ENCODE data around the gene MTR. TPM values are rescaled to one million over a fixed set of nuclear protein-coding genes. Genes with fewer than 3 reads are reported as not detected.

MTR gene
- total and polyA plus RNA-seq, 4 donors: 2.5 to 19.0 (median 8.6) TPM

GRCh38 chr1:236945002-236945401 lies 149.9 kb downstream of the MTR start (continued):
- TF ChIP-seq HNF4G (IDR thresholded peaks at IDR 0.05): no peak

GRCh38 chr1:236947794-236948193 lies 152.7 kb downstream of the MTR start:
- Histone ChIP-seq H3K4me3 (ENCODE audit: low read depth in 1 of 3, low read length in 3 of 3) (no peak overlapping the region), H3K9ac (ENCODE audit: low read depth in 1 of 2, low read length in 2 of 2) (no peak overlapping the region), H3K4me1 (ENCODE audit: control insufficient read depth in 4 of 4, insufficient read depth in 4 of 4, low read length in 3 of 4) (no peaks in the 10 kb centered on the region), H3K27me3 (ENCODE audit: control insufficient read depth in 4 of 4, insufficient read depth in 4 of 4, low read length in 3 of 4) (no peaks in the 10 kb centered on the region), H3K27ac (ENCODE audit: low read depth in 1 of 2, low read length in 2 of 2) (no peak overlapping the region), H3K9me3 (ENCODE audit: control insufficient read depth in 4 of 4, low read length in 3 of 4) (no peaks in the 10 kb centered on the region), H3K36me3 (ENCODE audit: control insufficient read depth in 4 of 4, insufficient read depth in 3 of 4, low read depth in 1 of 4, low read length in 3 of 4) (no peaks in the 10 kb centered on the region)
- 62% methylated on average over 8 of the region's 8 CpGs for WGBS
- no peak for DNase-seq (ENCODE audit: low spot score)
- TF ChIP-seq ATF3 (IDR thresholded peaks at IDR 0.05) (no peak), MAX (IDR thresholded peaks at IDR 0.05) (no peak), TAF1 (conservative IDR thresholded peaks at IDR 0.05) (no peak), SP1 (IDR thresholded peaks at IDR 0.05) (no peak), REST (IDR thresholded peaks at IDR 0.05) (no peak), FOXA2 (IDR thresholded peaks at IDR 0.05) (no peak), RAD21 (IDR thresholded peaks at IDR 0.05) (no peak)

- H3K36me3 ChIP-seq (ENCODE audit: control insufficient read depth in 4 of 4, insufficient read depth in 3 of 4, low read depth in 1 of 4, low read length in 3 of 4): no peaks in the 10 kb centered on the region
- no peak overlapping the region for H3K4me3 ChIP-seq (ENCODE audit: low read depth in 1 of 3, low read length in 3 of 3)
- no peak overlapping the region for H3K27ac ChIP-seq (ENCODE audit: low read depth in 1 of 2, low read length in 2 of 2)
- no peak for DNase-seq (ENCODE audit: low spot score)
- no peaks in the 10 kb centered on the region for H3K27me3 ChIP-seq (ENCODE audit: control insufficient read depth in 4 of 4, insufficient read depth in 4 of 4, low read length in 3 of 4)
- no peak overlapping the region for H3K9ac ChIP-seq (ENCODE audit: low read depth in 1 of 2, low read length in 2 of 2)
- WGBS: 84% methylated on average over 4 of the region's 4 CpGs
- no peaks in the 10 kb centered on the region for H3K4me1 ChIP-seq (ENCODE audit: control insufficient read depth in 4 of 4, insufficient read depth in 4 of 4, low read length in 3 of 4)
- H3K9me3 ChIP-seq (ENCODE audit: control insufficient read depth in 4 of 4, low read length in 3 of 4): no peaks in the 10 kb centered on the region
- TF ChIP-seq EGR1 (IDR thresholded peaks at IDR 0.05; ENCODE audit: low read depth in 2 of 2): no peak
- no peak for TF ChIP-seq HNF4A (conservative IDR thresholded peaks at IDR 0.05)
- TF ChIP-seq YY1 (IDR thresholded peaks at IDR 0.05): no peak
- no peak for TF ChIP-seq SP1 (IDR thresholded peaks at IDR 0.05)
- TF ChIP-seq FOXA2 (IDR thresholded peaks at IDR 0.05): no peak
- TF ChIP-seq TAF1 (conservative IDR thresholded peaks at IDR 0.05): no peak
- TF ChIP-seq RAD21 (IDR thresholded peaks at IDR 0.05): no peak
- TF ChIP-seq ZBTB33 (IDR thresholded peaks at IDR 0.05): no peak
- no peak for TF ChIP-seq CTCF (IDR thresholded peaks at IDR 0.05; ENCODE audit: low read depth, low read length, missing input control)
- TF ChIP-seq HNF4G (IDR thresholded peaks at IDR 0.05): no peak
- no peak for TF ChIP-seq REST (IDR thresholded peaks at IDR 0.05)
- no peak for TF ChIP-seq RXRA (IDR thresholded peaks at IDR 0.05)
- TF ChIP-seq MAX (IDR thresholded peaks at IDR 0.05): no peak
- no peak for TF ChIP-seq JUND (IDR thresholded peaks at IDR 0.05)
Observed at GRCh38 chr1:236948381-236948780, 153.3 kb downstream of the MTR start.
